ENCODE results near the gene LMNB1.

GRCh38 chr5:126812199-126812570 is 35.2 kb downstream of the LMNB1 start:
- TF ChIP-seq POLR2A (IDR thresholded peaks at IDR 0.05): no peak
- TF ChIP-seq, protein P1, sequence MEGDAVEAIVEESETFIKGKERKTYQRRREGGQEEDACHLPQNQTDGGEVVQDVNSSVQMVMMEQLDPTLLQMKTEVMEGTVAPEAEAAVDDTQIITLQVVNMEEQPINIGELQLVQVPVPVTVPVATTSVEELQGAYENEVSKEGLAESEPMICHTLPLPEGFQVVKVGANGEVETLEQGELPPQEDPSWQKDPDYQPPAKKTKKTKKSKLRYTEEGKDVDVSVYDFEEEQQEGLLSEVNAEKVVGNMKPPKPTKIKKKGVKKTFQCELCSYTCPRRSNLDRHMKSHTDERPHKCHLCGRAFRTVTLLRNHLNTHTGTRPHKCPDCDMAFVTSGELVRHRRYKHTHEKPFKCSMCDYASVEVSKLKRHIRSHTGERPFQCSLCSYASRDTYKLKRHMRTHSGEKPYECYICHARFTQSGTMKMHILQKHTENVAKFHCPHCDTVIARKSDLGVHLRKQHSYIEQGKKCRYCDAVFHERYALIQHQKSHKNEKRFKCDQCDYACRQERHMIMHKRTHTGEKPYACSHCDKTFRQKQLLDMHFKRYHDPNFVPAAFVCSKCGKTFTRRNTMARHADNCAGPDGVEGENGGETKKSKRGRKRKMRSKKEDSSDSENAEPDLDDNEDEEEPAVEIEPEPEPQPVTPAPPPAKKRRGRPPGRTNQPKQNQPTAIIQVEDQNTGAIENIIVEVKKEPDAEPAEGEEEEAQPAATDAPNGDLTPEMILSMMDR (IDR thresholded peaks at IDR 0.05): no peak
